ENCODE data around the gene FLNC.

DNA sequence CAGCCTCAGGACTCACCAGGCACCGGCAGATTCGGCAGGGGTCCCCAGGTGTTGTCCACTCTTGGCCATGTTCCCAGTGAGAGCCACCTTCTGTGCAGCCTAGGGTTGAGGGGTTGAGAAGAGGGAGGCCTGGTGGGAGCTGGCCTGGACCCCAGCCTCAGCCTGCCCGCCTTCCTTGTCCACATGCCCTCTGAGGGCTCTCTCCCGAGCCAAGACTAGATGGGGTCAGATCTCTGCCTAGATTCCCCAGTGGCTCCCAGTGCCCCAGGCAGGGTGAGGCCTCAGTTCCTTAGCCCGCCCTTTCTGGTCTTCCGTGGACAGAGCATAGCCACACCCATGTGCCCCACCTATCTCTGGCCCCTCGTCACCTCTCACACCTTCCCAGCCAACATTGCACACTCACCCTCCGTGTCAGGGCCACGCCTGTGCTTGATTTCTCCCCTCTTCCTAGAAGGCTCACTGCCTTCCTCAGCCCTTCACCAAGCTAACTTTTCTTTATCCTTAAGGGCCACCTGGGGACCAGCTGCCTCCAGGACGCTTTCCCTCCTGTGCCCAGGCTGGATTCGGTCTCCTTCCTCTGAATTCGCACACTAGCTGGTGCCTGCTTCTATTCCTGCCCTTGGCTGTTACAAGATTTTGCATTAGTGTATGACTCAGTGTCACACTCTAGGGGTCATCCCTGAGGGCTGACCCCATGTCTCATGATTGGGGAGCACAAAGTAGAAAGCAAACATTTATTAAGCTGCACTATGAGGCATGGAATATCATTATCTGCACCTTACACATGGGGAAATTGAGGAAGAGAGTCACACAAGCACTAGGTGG is 72.8 kb downstream of the FLNC start:
- no peak for TF ChIP-seq ZFX (IDR thresholded peaks at IDR 0.05; ENCODE audit: borderline replicate concordance)
- TF ChIP-seq, protein P1, sequence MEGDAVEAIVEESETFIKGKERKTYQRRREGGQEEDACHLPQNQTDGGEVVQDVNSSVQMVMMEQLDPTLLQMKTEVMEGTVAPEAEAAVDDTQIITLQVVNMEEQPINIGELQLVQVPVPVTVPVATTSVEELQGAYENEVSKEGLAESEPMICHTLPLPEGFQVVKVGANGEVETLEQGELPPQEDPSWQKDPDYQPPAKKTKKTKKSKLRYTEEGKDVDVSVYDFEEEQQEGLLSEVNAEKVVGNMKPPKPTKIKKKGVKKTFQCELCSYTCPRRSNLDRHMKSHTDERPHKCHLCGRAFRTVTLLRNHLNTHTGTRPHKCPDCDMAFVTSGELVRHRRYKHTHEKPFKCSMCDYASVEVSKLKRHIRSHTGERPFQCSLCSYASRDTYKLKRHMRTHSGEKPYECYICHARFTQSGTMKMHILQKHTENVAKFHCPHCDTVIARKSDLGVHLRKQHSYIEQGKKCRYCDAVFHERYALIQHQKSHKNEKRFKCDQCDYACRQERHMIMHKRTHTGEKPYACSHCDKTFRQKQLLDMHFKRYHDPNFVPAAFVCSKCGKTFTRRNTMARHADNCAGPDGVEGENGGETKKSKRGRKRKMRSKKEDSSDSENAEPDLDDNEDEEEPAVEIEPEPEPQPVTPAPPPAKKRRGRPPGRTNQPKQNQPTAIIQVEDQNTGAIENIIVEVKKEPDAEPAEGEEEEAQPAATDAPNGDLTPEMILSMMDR (IDR thresholded peaks at IDR 0.05), result no peak

All from 22Rv1 (cell line).